ENCODE measurements around the gene SLC15A1. TPM values are rescaled to one million over a fixed set of nuclear protein-coding genes. Genes with fewer than 3 reads are reported as not detected.

The SLC15A1 gene
- total RNA-seq, 2 donors from 2014 or later: 0.53 to 0.81 TPM

DNA sequence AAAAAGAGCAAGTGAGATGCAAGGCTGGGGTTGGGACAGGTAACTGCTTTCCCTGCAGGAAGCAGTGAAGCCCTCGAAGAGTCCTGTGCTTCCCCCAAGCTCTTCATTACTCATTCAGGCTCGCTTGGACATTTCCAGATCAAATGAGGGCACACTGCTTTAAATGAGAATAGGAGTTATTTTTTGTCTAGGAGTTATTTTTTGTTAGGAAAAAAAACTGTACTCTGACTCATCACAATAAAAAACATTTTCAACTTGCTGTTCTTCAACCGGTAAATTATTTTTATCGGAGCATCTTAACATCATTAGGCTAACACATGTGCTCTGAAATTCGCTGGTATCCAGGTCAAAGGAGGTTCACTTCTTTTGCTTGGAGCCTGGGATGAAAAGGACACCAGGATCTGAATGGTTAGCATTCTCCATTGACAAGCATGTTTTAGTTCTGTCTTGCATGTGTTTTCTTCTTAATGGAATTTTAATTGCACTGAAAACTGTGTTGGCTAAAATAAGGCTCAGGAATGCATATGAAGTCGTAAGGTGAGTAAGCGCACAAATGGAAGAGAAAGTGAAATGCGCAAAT is 94.9 kb downstream of the SLC15A1 start:
- H3K36me3 Mint-ChIP-seq (ENCODE audit: low read depth): no peaks in the 10 kb centered on the region
- Histone ChIP-seq H3K27ac (ENCODE audit: low read depth, low read length) (no peak overlapping the region), H3K9ac (ENCODE audit: extremely low read depth, low read length, poor library complexity, severe bottlenecking) (no peak overlapping the region), H3K36me3 (ENCODE audit: control insufficient read depth, insufficient read depth, low read length) (no peaks in the 10 kb centered on the region), H3K4me3 (ENCODE audit: low read length) (no peak overlapping the region), H3K27me3 (ENCODE audit: control insufficient read depth, insufficient read depth, low read length, poor library complexity, severe bottlenecking) (no peaks in the 10 kb centered on the region), H3K4me1 (ENCODE audit: control insufficient read depth, insufficient read depth, low read length) (no peaks in the 10 kb centered on the region), H3K9me3 (ENCODE audit: control insufficient read depth, low read length) (peaks cover 7% of the 10 kb centered on the region)
- DNase-seq: no peak
- no peak for TF ChIP-seq CTCF (conservative IDR thresholded peaks at IDR 0.05)
- 91 to 97% methylated on average over 6 to 8 of the region's 8 CpGs for WGBS, 2 experiments (ENCODE audit: insufficient coverage in 1 of 2, insufficient read length in 1 of 2)
- H3K27ac Mint-ChIP-seq: no peak overlapping the region
- no peak overlapping the region for H3K4me3 Mint-ChIP-seq
- H3K27me3 Mint-ChIP-seq (ENCODE audit: insufficient read depth): peaks cover 2% of the 10 kb centered on the region
- H3K9me3 Mint-ChIP-seq: peaks cover 22% of the 10 kb centered on the region
- H3K4me1 Mint-ChIP-seq: peaks cover 2% of the 10 kb centered on the region

GRCh38 chr13:98656223-98656622 is 96.2 kb downstream of the SLC15A1 start:
- no peak for DNase-seq
- Histone ChIP-seq H3K27me3 (ENCODE audit: control insufficient read depth, insufficient read depth, low read length, poor library complexity, severe bottlenecking) (no peaks in the 10 kb centered on the region), H3K27ac (ENCODE audit: low read depth, low read length) (no peak overlapping the region), H3K4me3 (ENCODE audit: low read length) (no peak overlapping the region), H3K9me3 (ENCODE audit: control insufficient read depth, low read length) (peaks cover 7% of the 10 kb centered on the region), H3K4me1 (ENCODE audit: control insufficient read depth, insufficient read depth, low read length) (no peaks in the 10 kb centered on the region), H3K36me3 (ENCODE audit: control insufficient read depth, insufficient read depth, low read length) (no peaks in the 10 kb centered on the region), H3K9ac (ENCODE audit: extremely low read depth, low read length, poor library complexity, severe bottlenecking) (no peak overlapping the region)
- TF ChIP-seq CTCF (conservative IDR thresholded peaks at IDR 0.05): no peak
- Mint-ChIP-seq H3K4me1 (peaks cover 2% of the 10 kb centered on the region), H3K9me3 (peaks cover 22% of the 10 kb centered on the region), H3K27me3 (ENCODE audit: insufficient read depth) (peaks cover 2% of the 10 kb centered on the region), H3K27ac (no peak overlapping the region), H3K36me3 (ENCODE audit: low read depth) (no peaks in the 10 kb centered on the region), H3K4me3 (no peak overlapping the region)
- 95% methylated on average over 3 of the region's 3 CpGs for WGBS, 2 experiments (ENCODE audit: insufficient coverage in 1 of 2, insufficient read length in 1 of 2)

DNA sequence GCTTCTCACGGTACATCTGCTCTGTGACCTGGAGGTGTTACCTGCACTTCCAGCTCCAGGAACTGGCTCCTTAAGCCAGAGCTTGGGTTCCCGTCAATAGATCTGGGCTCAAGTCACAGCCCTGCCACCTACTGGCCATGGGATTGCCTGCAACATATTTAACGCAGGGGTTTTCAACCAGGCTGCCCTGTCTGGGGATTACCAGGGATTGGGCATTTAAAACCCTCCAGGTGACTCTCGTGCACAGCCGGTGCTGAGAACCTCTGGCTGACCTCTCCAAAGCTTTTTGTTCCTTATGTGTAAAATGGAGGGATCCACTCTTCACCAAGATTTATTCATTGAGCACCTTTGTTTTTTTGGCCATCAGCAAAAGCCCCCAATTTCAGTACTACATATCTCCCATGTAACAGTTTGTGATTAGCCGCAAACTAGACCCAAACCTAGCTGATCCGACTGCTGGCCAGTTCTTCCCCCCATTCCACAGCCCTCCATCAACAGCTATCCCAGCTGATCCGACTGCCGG is 98.9 kb downstream of the SLC15A1 start:
- Mint-ChIP-seq H3K36me3 (ENCODE audit: low read depth) (no peaks in the 10 kb centered on the region), H3K27ac (no peak overlapping the region), H3K4me3 (no peak overlapping the region), H3K27me3 (ENCODE audit: insufficient read depth) (peaks cover 2% of the 10 kb centered on the region), H3K9me3 (peaks cover 9% of the 10 kb centered on the region), H3K4me1 (peaks cover 5% of the 10 kb centered on the region)
- no peak overlapping the region for H3K27ac ChIP-seq (ENCODE audit: low read depth, low read length)
- H3K36me3 ChIP-seq (ENCODE audit: control insufficient read depth, insufficient read depth, low read length): no peaks in the 10 kb centered on the region
- peak; percentile 97 for DNase-seq
- H3K9ac ChIP-seq (ENCODE audit: extremely low read depth, low read length, poor library complexity, severe bottlenecking): no peak overlapping the region
- no peaks in the 10 kb centered on the region for H3K9me3 ChIP-seq (ENCODE audit: control insufficient read depth, low read length)
- no peaks in the 10 kb centered on the region for H3K27me3 ChIP-seq (ENCODE audit: control insufficient read depth, insufficient read depth, low read length, poor library complexity, severe bottlenecking)
- TF ChIP-seq CTCF (conservative IDR thresholded peaks at IDR 0.05): peak; percentile 96
- whole genome bisulfite sequencing, 2 experiments (ENCODE audit: insufficient coverage in 1 of 2, insufficient read length in 1 of 2): 22 to 52% methylated on average over 6 to 9 of the region's 9 CpGs
- H3K4me3 ChIP-seq (ENCODE audit: low read length): no peak overlapping the region
- H3K4me1 ChIP-seq (ENCODE audit: control insufficient read depth, insufficient read depth, low read length): no peaks in the 10 kb centered on the region
